ENCODE data around the gene RBMS3.
"Not testable (repeated sequence)": the region's sequence is repeated elsewhere in the genome, so short reads cannot be mapped to it uniquely, and the experiment has no call there.

Gene RBMS3

GRCh38 chr3:29511701-29512100 is 230.8 kb downstream of the RBMS3 start:
- Histone ChIP-seq H3K4me3 (no peak overlapping the region), H3K9ac (no peak overlapping the region), H3K27ac (no peak overlapping the region), H3K36me3 (no peaks in the 10 kb centered on the region), H3K4me2 (no peak overlapping the region), H4K20me1 (no peaks in the 10 kb centered on the region), H3K9me3 (no peaks in the 10 kb centered on the region), H3K4me1 (peaks cover 18% of the 10 kb centered on the region; the same call in 1 of the 2 replicates), H3K27me3 (no peaks in the 10 kb centered on the region)
- no peak for TF ChIP-seq Cebpa-rat (IDR thresholded peaks at IDR 0.05)

- Histone ChIP-seq H3K4me1 (peaks cover 18% of the 10 kb centered on the region; the same call in 1 of the 2 replicates), H3K9me3 (no peaks in the 10 kb centered on the region), H3K27ac (no peak overlapping the region), H3K27me3 (no peaks in the 10 kb centered on the region), H3K36me3 (no peaks in the 10 kb centered on the region), H4K20me1 (no peaks in the 10 kb centered on the region), H3K4me3 (no peak overlapping the region), H3K9ac (no peak overlapping the region), H3K4me2 (no peak overlapping the region)
- TF ChIP-seq Cebpa-rat (IDR thresholded peaks at IDR 0.05), result no peak
Measured at GRCh38 chr3:29512641-29513040, 231.8 kb downstream of the RBMS3 start.

- Histone ChIP-seq H3K27me3 (no peaks in the 10 kb centered on the region), H3K4me3 (no peak overlapping the region), H3K9ac (no peak overlapping the region), H3K27ac (no peak overlapping the region), H3K4me1 (peaks cover 18% of the 10 kb centered on the region; the same call in 1 of the 2 replicates), H3K9me3 (no peaks in the 10 kb centered on the region), H3K36me3 (no peaks in the 10 kb centered on the region), H4K20me1 (no peaks in the 10 kb centered on the region), H3K4me2 (no peak overlapping the region)
- TF ChIP-seq Cebpa-rat (IDR thresholded peaks at IDR 0.05), result no peak
Measured at GRCh38 chr3:29513236-29513635, 232.4 kb downstream of the RBMS3 start.

- no peak for TF ChIP-seq Cebpa-rat (IDR thresholded peaks at IDR 0.05)
- no peaks in the 10 kb centered on the region for H3K36me3 ChIP-seq
- H3K9me3 ChIP-seq, result no peaks in the 10 kb centered on the region
Measured at GRCh38 chr3:29514170-29514569, 233.3 kb downstream of the RBMS3 start.

GRCh38 chr3:29514912-29515311 is 234.0 kb downstream of the RBMS3 start:
- no peaks in the 10 kb centered on the region for H3K27me3 ChIP-seq
- H3K36me3 ChIP-seq, result no peaks in the 10 kb centered on the region
- H3K9ac ChIP-seq, result no peak overlapping the region
- H3K27ac ChIP-seq, result no peak overlapping the region
- no peaks in the 10 kb centered on the region for H3K9me3 ChIP-seq
- no peak for TF ChIP-seq Cebpa-rat (IDR thresholded peaks at IDR 0.05)
- peaks cover 18% of the 10 kb centered on the region; the same call in 1 of the 2 replicates for H3K4me1 ChIP-seq
- no peaks in the 10 kb centered on the region for H4K20me1 ChIP-seq
- H3K4me2 ChIP-seq, result no peak overlapping the region
- H3K4me3 ChIP-seq, result no peak overlapping the region

More at GRCh38 chr3:29514170-29514569, 233.3 kb downstream of the RBMS3 start:
- Histone ChIP-seq H3K9ac (no peak overlapping the region), H3K27me3 (no peaks in the 10 kb centered on the region), H3K4me1 (peaks cover 18% of the 10 kb centered on the region; the same call in 1 of the 2 replicates), H3K4me3 (no peak overlapping the region), H3K4me2 (no peak overlapping the region), H4K20me1 (no peaks in the 10 kb centered on the region), H3K27ac (no peak overlapping the region)

GRCh38 chr3:29515451-29515850 is 234.6 kb downstream of the RBMS3 start:
- Histone ChIP-seq H3K36me3 (no peaks in the 10 kb centered on the region), H3K27ac (no peak overlapping the region), H3K27me3 (no peaks in the 10 kb centered on the region), H3K4me1 (peaks cover 18% of the 10 kb centered on the region; the same call in 1 of the 2 replicates), H4K20me1 (no peaks in the 10 kb centered on the region), H3K9ac (no peak overlapping the region), H3K4me3 (no peak overlapping the region), H3K9me3 (no peaks in the 10 kb centered on the region), H3K4me2 (no peak overlapping the region)
- no peak for TF ChIP-seq Cebpa-rat (IDR thresholded peaks at IDR 0.05)

GRCh38 chr3:29516164-29516563 is 235.3 kb downstream of the RBMS3 start:
- no peak overlapping the region for H3K27ac ChIP-seq
- no peak overlapping the region for H3K9ac ChIP-seq
- H3K9me3 ChIP-seq, result no peaks in the 10 kb centered on the region
- no peaks in the 10 kb centered on the region for H4K20me1 ChIP-seq
- H3K36me3 ChIP-seq, result no peaks in the 10 kb centered on the region
- H3K4me3 ChIP-seq, result no peak overlapping the region
- peaks cover 18% of the 10 kb centered on the region; the same call in 1 of the 2 replicates for H3K4me1 ChIP-seq
- H3K27me3 ChIP-seq, result no peaks in the 10 kb centered on the region
- H3K4me2 ChIP-seq, result no peak overlapping the region
- no peak for TF ChIP-seq Cebpa-rat (IDR thresholded peaks at IDR 0.05)

- H3K9me3 ChIP-seq, result no peaks in the 10 kb centered on the region
- H3K27me3 ChIP-seq, result no peaks in the 10 kb centered on the region
- H3K4me3 ChIP-seq, result no peak overlapping the region
- H3K36me3 ChIP-seq, result no peaks in the 10 kb centered on the region
- no peak overlapping the region for H3K4me2 ChIP-seq
- H3K9ac ChIP-seq, result no peak overlapping the region
- no peaks in the 10 kb centered on the region for H3K4me1 ChIP-seq
- H3K27ac ChIP-seq, result no peak overlapping the region
- no peaks in the 10 kb centered on the region for H4K20me1 ChIP-seq
- TF ChIP-seq Cebpa-rat (IDR thresholded peaks at IDR 0.05), result no peak
Measured at GRCh38 chr3:29520764-29521163, 239.9 kb downstream of the RBMS3 start.

GRCh38 chr3:29521293-29521692 is 240.4 kb downstream of the RBMS3 start:
- H3K36me3 ChIP-seq, result no peaks in the 10 kb centered on the region
- H4K20me1 ChIP-seq, result no peaks in the 10 kb centered on the region
- H3K4me2 ChIP-seq, result no peak overlapping the region
- H3K4me3 ChIP-seq, result no peak overlapping the region
- no peak for TF ChIP-seq Cebpa-rat (IDR thresholded peaks at IDR 0.05)
- no peaks in the 10 kb centered on the region for H3K4me1 ChIP-seq
- H3K9me3 ChIP-seq, result no peaks in the 10 kb centered on the region
- H3K27ac ChIP-seq, result no peak overlapping the region
- H3K9ac ChIP-seq, result no peak overlapping the region
- no peaks in the 10 kb centered on the region for H3K27me3 ChIP-seq

GRCh38 chr3:29521751-29522150 is 240.9 kb downstream of the RBMS3 start:
- H3K9ac ChIP-seq, result no peak overlapping the region
- no peak for TF ChIP-seq Cebpa-rat (IDR thresholded peaks at IDR 0.05)

GRCh38 chr3:29524433-29524832 is 243.6 kb downstream of the RBMS3 start:
- not testable (repeated sequence) for H4K20me1 ChIP-seq, H3K4me1 ChIP-seq, H3K4me3 ChIP-seq, H3K27ac ChIP-seq, H3K4me2 ChIP-seq, H3K36me3 ChIP-seq, H3K9ac ChIP-seq, H3K9me3 ChIP-seq, H3K27me3 ChIP-seq

More at GRCh38 chr3:29521751-29522150, 240.9 kb downstream of the RBMS3 start:
- Histone ChIP-seq H4K20me1 (no peaks in the 10 kb centered on the region), H3K4me1 (no peaks in the 10 kb centered on the region), H3K27ac (no peak overlapping the region), H3K36me3 (no peaks in the 10 kb centered on the region), H3K9me3 (no peaks in the 10 kb centered on the region), H3K27me3 (no peaks in the 10 kb centered on the region), H3K4me2 (no peak overlapping the region), H3K4me3 (no peak overlapping the region)

Measured in BLaER1 (cell line).